HEK293T (cell line): Measurements from ENCODE around the gene PTPRCAP.

Experiments used
- CTCF ChIA-PET: fragments of 350-600 bp; formaldehyde crosslinking; extraction: SDS; loops from one replicate; lab custom pipeline; 2021; ENCODE audit warnings: antibody characterized with exemption, inconsistent platforms; lab: Yijun Ruan, JAX
- POLR2A ChIA-PET: fragments of 350-600 bp; formaldehyde crosslinking; extraction: SDS; loops from one replicate; lab custom pipeline; 2020; ENCODE audit warnings: antibody characterized with exemption, inconsistent platforms; lab: Yijun Ruan, JAX
- DNase-seq: peaks from one replicate; pipeline ENCODE4 v3.0.0; 2012; ENCODE audit warnings: mixed read lengths; ENCODE audit errors: extremely low spot score
- ARNT ChIP-seq: fragments of 450-650 bp; IDR thresholded peaks from 2 replicates; pipeline ENCODE4 v1.6.1; 2017; ENCODE audit warnings: mild to moderate bottlenecking
- BHLHE40 ChIP-seq: fragments of 450-650 bp; IDR thresholded peaks from 2 replicates; pipeline ENCODE4 v1.6.1; 2016; ENCODE audit warnings: mild to moderate bottlenecking, moderate library complexity, borderline replicate concordance
- CTBP1 ChIP-seq: fragments of 450-650 bp; IDR thresholded peaks from 2 replicates; pipeline ENCODE4 v1.6.1; 2016; ENCODE audit warnings: borderline replicate concordance
- ELF4 ChIP-seq: fragments of 450-650 bp; IDR thresholded peaks from 2 replicates; pipeline ENCODE4 v1.6.1; 2017; ENCODE audit warnings: antibody characterized with exemption
- FOXA1 ChIP-seq: fragments of 450-650 bp; IDR thresholded peaks from 2 replicates; pipeline ENCODE4 v1.6.1; 2016; ENCODE audit warnings: mild to moderate bottlenecking
- FOXK2 ChIP-seq: fragments of 450-650 bp; IDR thresholded peaks from 2 replicates; pipeline ENCODE4 v1.6.1; 2016; ENCODE audit warnings: mild to moderate bottlenecking
- FOXM1 ChIP-seq: fragments of 450-650 bp; IDR thresholded peaks from 2 replicates; pipeline ENCODE4 v1.6.1; 2017; ENCODE audit warnings: mild to moderate bottlenecking, borderline replicate concordance
- HDGF ChIP-seq: fragments of 450-650 bp; IDR thresholded peaks from 2 replicates; pipeline ENCODE4 v1.6.1; 2017; ENCODE audit warnings: antibody characterized with exemption, borderline replicate concordance
- L3MBTL2 ChIP-seq: fragments of 450-650 bp; conservative IDR thresholded peaks from 2 replicates; pipeline ENCODE4 v1.6.1; 2016; ENCODE audit warnings: mild to moderate bottlenecking
- LEF1 ChIP-seq: fragments of 450-650 bp; IDR thresholded peaks from 2 replicates; pipeline ENCODE4 v1.6.1; 2017; ENCODE audit warnings: mild to moderate bottlenecking, borderline replicate concordance
- NFRKB ChIP-seq: fragments of 450-650 bp; IDR thresholded peaks from 2 replicates; pipeline ENCODE4 v1.6.1; 2016; ENCODE audit warnings: mild to moderate bottlenecking, moderate library complexity
- PKNOX1 ChIP-seq: fragments of 450-650 bp; IDR thresholded peaks from 2 replicates; pipeline ENCODE4 v1.6.1; 2016
- SP1 ChIP-seq: fragments of 450-650 bp; IDR thresholded peaks from 2 replicates; pipeline ENCODE4 v1.6.1; 2017
- SUZ12 ChIP-seq: fragments of 450-650 bp; IDR thresholded peaks from 2 replicates; pipeline ENCODE4 v1.6.1; 2016; ENCODE audit warnings: mild to moderate bottlenecking
- TARDBP ChIP-seq: fragments of 450-650 bp; IDR thresholded peaks from 2 replicates; pipeline ENCODE4 v1.6.1; 2016
- ZNF384 ChIP-seq: fragments of 450-650 bp; IDR thresholded peaks from 2 replicates; pipeline ENCODE4 v1.6.1; 2016

Gene PTPRCAP

GRCh38 chr11:67438158-67438902 is 848 bp upstream of the PTPRCAP start:
- DNase-seq, result no peak
- TF ChIP-seq PKNOX1, result no peak
- TF ChIP-seq LEF1, result no peak
- TF ChIP-seq ELF4, result no peak
- no peak for TF ChIP-seq NFRKB
- no peak for TF ChIP-seq FOXM1
- no peak for TF ChIP-seq SP1
- ChIA-PET POLR2A (interaction anchor here (0.6 to 4.0 kb wide), 5 partner anchors 9 to 47 kb away, joined by 3 to 14 read pairs (median 4); partner anchors contain the start of genes PPP1CA, RAD9A, RPS6KB2 and TMEM134), CTCF (no interaction called here)

GRCh38 chr11:67437809-67438157 is 301 bp upstream of the PTPRCAP start:
- POLR2A ChIA-PET, result interaction anchor here (0.6 to 4.0 kb wide), 3 partner anchors 9 to 36 kb away, joined by 4 to 14 read pairs (median 5); partner anchors contain the start of genes PPP1CA, RPS6KB2 and TMEM134
- no peak for DNase-seq
- no peak for TF ChIP-seq TARDBP
- no peak for TF ChIP-seq ELF4
- CTCF ChIA-PET, result no interaction called here

GRCh38 chr11:67436459-67437081 is 912 bp downstream of the PTPRCAP start:
- POLR2A ChIA-PET, result interaction anchor here (0.6 to 4.0 kb wide), 2 partner anchors 32 to 35 kb away, joined by 3 to 14 read pairs; partner anchors contain the start of gene TMEM134
- no peak for DNase-seq
- TF ChIP-seq FOXM1 (no peak), PKNOX1 (no peak), LEF1 (no peak), ELF4 (no peak), ZNF384 (no peak), SUZ12 (no peak), FOXK2 (no peak), SP1 (no peak), FOXA1 (no peak)
- CTCF ChIA-PET, result no interaction called here

- CTCF ChIA-PET, result no interaction called here
- POLR2A ChIA-PET, result interaction anchor here (4.0 kb wide), 1 partner anchor 33 kb away, joined by 14 read pairs; the partner anchor contains the start of gene TMEM134
- no peak for DNase-seq
- TF ChIP-seq FOXA1, result no peak
- no peak for TF ChIP-seq TARDBP
- TF ChIP-seq SUZ12, result no peak
- no peak for TF ChIP-seq LEF1
- TF ChIP-seq SP1, result no peak
- TF ChIP-seq ZNF384, result no peak
- TF ChIP-seq ELF4, result no peak
- TF ChIP-seq CTBP1, result no peak
- TF ChIP-seq FOXK2, result no peak
- TF ChIP-seq NFRKB, result no peak
- no peak for TF ChIP-seq FOXM1
- TF ChIP-seq HDGF, result no peak
- no peak for TF ChIP-seq ARNT
- TF ChIP-seq L3MBTL2, result no peak
- no peak for TF ChIP-seq PKNOX1
- TF ChIP-seq BHLHE40, result no peak
Measured at GRCh38 chr11:67435727-67436458, 1.6 kb downstream of the PTPRCAP start.

GRCh38 chr11:67435031-67435726 is 2.3 kb downstream of the PTPRCAP start:
- no peak for DNase-seq
- CTCF ChIA-PET, result no interaction called here
- POLR2A ChIA-PET, result no interaction called here
- no peak for TF ChIP-seq NFRKB

- DNase-seq, result no peak
- CTCF ChIA-PET, result no interaction called here
- TF ChIP-seq PKNOX1, result no peak
- no peak for TF ChIP-seq FOXM1
- no peak for TF ChIP-seq NFRKB
- no peak for TF ChIP-seq HDGF
- no peak for TF ChIP-seq CTBP1
- TF ChIP-seq LEF1, result no peak
- no peak for TF ChIP-seq SUZ12
- no peak for TF ChIP-seq FOXK2
- no peak for TF ChIP-seq ARNT
- no peak for TF ChIP-seq ELF4
- no peak for TF ChIP-seq L3MBTL2
- TF ChIP-seq ZNF384, result no peak
- TF ChIP-seq SP1, result no peak
- TF ChIP-seq FOXA1, result no peak
- no peak for TF ChIP-seq TARDBP
- no peak for TF ChIP-seq BHLHE40
- POLR2A ChIA-PET, result no interaction called here
Measured at GRCh38 chr11:67434395-67434881, 3.0 kb downstream of the PTPRCAP start.
